OCI-LY3 (cell line): ENCODE results near the gene SORBS1.

Experiments
- EZH2phosphoT487 ChIP-seq: fragments of 200-600 bp; shearing (Covaris generic); IDR thresholded peaks from 2 replicates; pipeline ENCODE4 v1.6.1; 2018; ENCODE audit warnings: antibody characterized with exemption, mixed run types, low read depth
- TF ChIP-seq, protein P1 (sequence below): fragments of 200-600, 300-600 bp; sonication (generic); IDR thresholded peaks from 2 replicates; pipeline ENCODE4 v1.5.1; 2014; ENCODE audit warnings: antibody characterized with exemption, low read length, low read depth

DNA sequence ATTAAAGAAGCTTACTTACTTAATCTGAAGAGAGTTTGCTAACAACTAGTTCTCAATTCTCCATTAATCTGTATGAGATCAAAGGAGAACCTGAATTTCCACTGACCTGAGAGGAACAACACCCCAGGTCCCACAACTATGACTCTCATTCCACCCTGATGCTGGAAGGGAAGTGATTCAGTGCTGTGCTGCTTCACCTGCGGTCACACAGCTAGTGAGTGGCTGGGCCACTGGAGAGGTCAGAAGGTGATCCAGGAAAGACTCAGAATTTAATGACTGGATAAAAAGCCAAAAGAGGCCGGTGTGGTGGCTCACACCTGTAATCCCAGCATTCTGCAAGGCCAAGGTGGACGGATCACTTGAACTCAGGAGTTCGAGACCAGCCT lies 23.6 kb downstream of the SORBS1 start:
- TF ChIP-seq, protein P1, sequence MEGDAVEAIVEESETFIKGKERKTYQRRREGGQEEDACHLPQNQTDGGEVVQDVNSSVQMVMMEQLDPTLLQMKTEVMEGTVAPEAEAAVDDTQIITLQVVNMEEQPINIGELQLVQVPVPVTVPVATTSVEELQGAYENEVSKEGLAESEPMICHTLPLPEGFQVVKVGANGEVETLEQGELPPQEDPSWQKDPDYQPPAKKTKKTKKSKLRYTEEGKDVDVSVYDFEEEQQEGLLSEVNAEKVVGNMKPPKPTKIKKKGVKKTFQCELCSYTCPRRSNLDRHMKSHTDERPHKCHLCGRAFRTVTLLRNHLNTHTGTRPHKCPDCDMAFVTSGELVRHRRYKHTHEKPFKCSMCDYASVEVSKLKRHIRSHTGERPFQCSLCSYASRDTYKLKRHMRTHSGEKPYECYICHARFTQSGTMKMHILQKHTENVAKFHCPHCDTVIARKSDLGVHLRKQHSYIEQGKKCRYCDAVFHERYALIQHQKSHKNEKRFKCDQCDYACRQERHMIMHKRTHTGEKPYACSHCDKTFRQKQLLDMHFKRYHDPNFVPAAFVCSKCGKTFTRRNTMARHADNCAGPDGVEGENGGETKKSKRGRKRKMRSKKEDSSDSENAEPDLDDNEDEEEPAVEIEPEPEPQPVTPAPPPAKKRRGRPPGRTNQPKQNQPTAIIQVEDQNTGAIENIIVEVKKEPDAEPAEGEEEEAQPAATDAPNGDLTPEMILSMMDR = no peak
- no peak for TF ChIP-seq EZH2phosphoT487
